Activated T-helper 9 cell treated with anti-CD3 and anti-CD28 coated beads, Interleukin-2, amount 50 U/mL, for 16 hours (primary cell): Measurements from ENCODE around the gene CLDN34.

Experiments used
- DNase-seq: peaks from one replicate; pipeline ENCODE4 v3.0.0-alpha.2; 2020; ENCODE audit warnings: low read depth

CLDN34 gene

GRCh38 chrX:9966775-9967408 is at the start of gene CLDN34:
Gene CLDN34 (plus strand): TSS chrX:9967358. CDS start chrX:9967358, 0 bp downstream.
- no peak for DNase-seq

- DNase-seq = no peak
Measured at GRCh38 chrX:9917861-9918260, 49.3 kb upstream of the CLDN34 start.

- DNase-seq = no peak
Measured at GRCh38 chrX:9919632-9920172, 47.5 kb upstream of the CLDN34 start.

GRCh38 chrX:9921407-9921806 is 45.8 kb upstream of the CLDN34 start:
- no peak for DNase-seq

- DNase-seq = no peak
Measured at GRCh38 chrX:9923357-9923756, 43.8 kb upstream of the CLDN34 start.

GRCh38 chrX:9926002-9926401 is 41.2 kb upstream of the CLDN34 start:
- DNase-seq = no peak

- no peak for DNase-seq
Measured at GRCh38 chrX:9927698-9928482, 39.3 kb upstream of the CLDN34 start.

GRCh38 chrX:9935436-9935835 is 31.7 kb upstream of the CLDN34 start:
- no peak for DNase-seq

GRCh38 chrX:9937761-9938160 is 29.4 kb upstream of the CLDN34 start:
- no peak for DNase-seq

GRCh38 chrX:9938516-9938915 is 28.6 kb upstream of the CLDN34 start:
- no peak for DNase-seq

GRCh38 chrX:9940421-9940820 is 26.7 kb upstream of the CLDN34 start:
- no peak for DNase-seq

GRCh38 chrX:9942086-9942485 is 25.1 kb upstream of the CLDN34 start:
- peak; percentile 49 for DNase-seq

GRCh38 chrX:9943420-9943819 is 23.7 kb upstream of the CLDN34 start:
- no peak for DNase-seq

GRCh38 chrX:9947131-9947794 is 19.9 kb upstream of the CLDN34 start:
- no peak for DNase-seq

GRCh38 chrX:9948406-9948805 is 18.8 kb upstream of the CLDN34 start:
- no peak for DNase-seq

GRCh38 chrX:9952300-9952699 is 14.9 kb upstream of the CLDN34 start:
- DNase-seq = no peak

- no peak for DNase-seq
Measured at GRCh38 chrX:9953396-9953795, 13.8 kb upstream of the CLDN34 start.

- no peak for DNase-seq
Measured at GRCh38 chrX:9955506-9955905, 11.7 kb upstream of the CLDN34 start.

GRCh38 chrX:9957743-9958142 is 9.4 kb upstream of the CLDN34 start:
- no peak for DNase-seq

GRCh38 chrX:9958183-9958582 is 9.0 kb upstream of the CLDN34 start:
- no peak for DNase-seq

- no peak for DNase-seq
Measured at GRCh38 chrX:9961750-9962149, 5.4 kb upstream of the CLDN34 start.

- DNase-seq = no peak
Measured at GRCh38 chrX:9977635-9978034, 10.5 kb downstream of the CLDN34 start.

- DNase-seq = no peak
Measured at GRCh38 chrX:9980401-9980800, 13.2 kb downstream of the CLDN34 start.
